ENCODE results near the gene OR5AC2. TPM values are rescaled to one million over a fixed set of nuclear protein-coding genes. Genes with fewer than 3 reads are reported as not detected.

Gene OR5AC2
- total RNA-seq: not detected in 2 replicates

GRCh38 chr3:98086873-98087272 is at the start of gene OR5AC2:
TSS of gene OR5AC2 (plus strand) at chr3:98087173. CDS start at chr3:98087173, 0 bp downstream.

GRCh38 chr3:98130421-98130820 is 43.4 kb downstream of the OR5AC2 start, which contains the start of gene OR5H1:
TSS of gene OR5H1 (plus strand) at chr3:98130721. CDS start at chr3:98132698, 1,977 bp downstream.

Other genes with a start within 250 kb of the OR5AC2 start
- 24.7 and 31.6 TPM in 2 replicates for gene RIOX2, start 114.7 kb upstream of the OR5AC2 start, total RNA-seq
- gene GABRR3, start 51.9 kb upstream of the OR5AC2 start, total RNA-seq: not detected in 2 replicates
- gene OR5H1, start 43.5 kb downstream of the OR5AC2 start, total RNA-seq: not detected in 2 replicates
- not detected in 2 replicates for gene OR5H14, start 60.3 kb downstream of the OR5AC2 start, total RNA-seq
- gene OR5H15, start 79.5 kb downstream of the OR5AC2 start, total RNA-seq: not detected in 2 replicates
- gene OR5H6, start 177.1 kb downstream of the OR5AC2 start, total RNA-seq: not detected in 2 replicates
- not detected in 2 replicates for gene OR5H2, start 195.3 kb downstream of the OR5AC2 start, total RNA-seq